K562 (cell line): ENCODE data around the gene EVL. TPM values are rescaled to one million over a fixed set of nuclear protein-coding genes. Genes with fewer than 3 reads are reported as not detected.

ENCODE experiments used
- ATAC-seq: fragments of 200-7000 bp; cut with Tn5 transposase; 3 replicates; pipeline ENCODE4 v1.9.1; 2020; ENCODE audit warnings: moderate library complexity
- BruUV-seq: library from RNA; stranded (reverse); fragments of 400-500 nt; replicated peaks from 2 replicates; lab custom pipeline; 2021; lab: Mats Ljungman, UMichigan
- CTCF ChIA-PET: fragments of 300-600 bp; formaldehyde crosslinking; extraction: SDS; loops from one replicate; lab custom pipeline; 2021; ENCODE audit warnings: low intra/inter-chr PET ratio; lab: Yijun Ruan, JAX
- POLR2A ChIA-PET: fragments of 300-600, 350-650 bp; sonication (Branson Sonifier 250); formaldehyde crosslinking; extraction: SDS; loops from one replicate; lab custom pipeline; 2021; ENCODE audit warnings: antibody characterized with exemption, inconsistent platforms; lab: Yijun Ruan, JAX
- DNase-seq, 4 experiments: peaks; one replicate each; pipeline versions ENCODE4 v3.0.0 to v3.0.0-alpha.2; 2011 to 2018; ENCODE audit warnings: low spot score in 3 of 4, mixed read lengths in 3 of 4; ENCODE audit errors: extremely low read depth in 1 of 4
- FAIRE-seq: peaks from 2 replicates; lab custom pipeline; 2011; peaks lifted over from hg19 to GRCh38; lab: Jason Lieb, UNC
- H2AFZ ChIP-seq: 2 replicates; pipeline ENCODE4 v1.6.0; 2011; ENCODE audit warnings: low read depth, low read length, control low read depth, inconsistent platforms
- H3K27ac ChIP-seq: fragments of 200-600 bp; 3 replicates; pipeline ENCODE4 v1.8.0; 2011; ENCODE audit warnings: low read depth, mild to moderate bottlenecking, control low read depth, inconsistent platforms, low read length, moderate library complexity, mixed read lengths; ENCODE audit errors: extremely low read depth
- H3K27me3 ChIP-seq, 2 experiments: fragments of 300-600 bp in 1 of 2; 2 replicates in 1 of 2; 3 replicates in 1 of 2; pipeline versions ENCODE4 v1.6.0 to v1.8.0; 2011; ENCODE audit warnings: inconsistent platforms in 2 of 2, low read length in 2 of 2, mild to moderate bottlenecking in 1 of 2, mixed read lengths in 1 of 2, moderate library complexity in 1 of 2; ENCODE audit not compliant: control insufficient read depth in 2 of 2, insufficient read depth in 2 of 2
- H3K36me3 ChIP-seq: fragments of 300-600 bp; 3 replicates; pipeline ENCODE4 v1.8.0; 2011; ENCODE audit warnings: mild to moderate bottlenecking, low read length, inconsistent platforms; ENCODE audit not compliant: control insufficient read depth, insufficient read depth
- H3K4me1 ChIP-seq, 2 experiments: fragments of 200-600 bp in 1 of 2; replicated peaks in 1 of 2; 2 replicates in 1 of 2; 3 replicates in 1 of 2; pipeline versions ENCODE4 v1.5.1 to v1.8.0; 2011; ENCODE audit warnings: inconsistent platforms in 2 of 2, low read length in 2 of 2, mild to moderate bottlenecking in 1 of 2, mixed read lengths in 1 of 2, moderate library complexity in 1 of 2; ENCODE audit not compliant: control insufficient read depth in 2 of 2, insufficient read depth in 2 of 2
- H3K4me2 ChIP-seq: 2 replicates; pipeline ENCODE4 v1.6.1; 2011; ENCODE audit warnings: low read length, control low read depth, inconsistent platforms, mixed read lengths; ENCODE audit not compliant: insufficient read depth
- H3K4me3 ChIP-seq: fragments of 200-600 bp; sonication (generic), shearing (Covaris generic); 2 replicates; pipeline ENCODE4 v1.5.1; 2016; ENCODE audit warnings: control low read depth, inconsistent platforms
- H3K79me2 ChIP-seq: fragments of 200-600 bp; 3 replicates; pipeline ENCODE4 v1.8.0; 2011; ENCODE audit warnings: low read length, inconsistent platforms; ENCODE audit not compliant: control insufficient read depth, insufficient read depth
- H3K9ac ChIP-seq, 2 experiments: 2 replicates each; pipeline versions ENCODE4 v1.6.0 to v1.6.1; 2011; ENCODE audit warnings: low read depth in 2 of 2, low read length in 2 of 2, control low read depth in 1 of 2, inconsistent platforms in 1 of 2, mild to moderate bottlenecking in 1 of 2, mixed read lengths in 1 of 2; ENCODE audit not compliant: insufficient read depth in 1 of 2
- H3K9me1 ChIP-seq: one replicate; pipeline ENCODE4 v1.6.0; 2011; ENCODE audit warnings: inconsistent platforms, mild to moderate bottlenecking, low read length, moderate library complexity; ENCODE audit not compliant: control insufficient read depth, insufficient read depth
- H3K9me3 ChIP-seq: replicated peaks from 2 replicates; pipeline ENCODE4 v1.5.1; 2011; ENCODE audit warnings: low read depth, low read length, inconsistent platforms; ENCODE audit not compliant: control insufficient read depth, insufficient read depth
- H4K20me1 ChIP-seq: replicated peaks from 2 replicates; pipeline ENCODE4 v1.6.1; 2011; ENCODE audit warnings: low read length, inconsistent platforms, mixed read lengths; ENCODE audit not compliant: control insufficient read depth, insufficient read depth
- ADNP ChIP-seq: fragments of 200-800 bp; sonication (Bioruptor generic); IDR thresholded peaks from 2 replicates; pipeline ENCODE4 v1.6.1; 2016; ENCODE audit warnings: missing genetic modification characterization, missing compliant biosample characterization
- CREB3 ChIP-seq: fragments of 450-650 bp; conservative IDR thresholded peaks from 2 replicates; pipeline ENCODE4 v1.6.1; 2016; ENCODE audit warnings: missing genetic modification characterization, low read depth, mild to moderate bottlenecking, missing compliant biosample characterization, moderate library complexity
- SRSF9 ChIP-seq: fragments of 200-400 bp; formaldehyde crosslinking; IDR thresholded peaks from 2 replicates; pipeline ENCODE4 v1.6.1; 2017; ENCODE audit warnings: low read depth, low read length, borderline replicate concordance
- ZNF146 ChIP-seq: IDR thresholded peaks from one replicate; pipeline ENCODE4 v1.6.1; 2018; ENCODE audit warnings: missing compliant biosample characterization; ENCODE audit not compliant: unreplicated experiment
- ZNF436 ChIP-seq: fragments of 250-450, 450-650 bp; sonication (Bioruptor Pico); formaldehyde crosslinking; IDR thresholded peaks from 2 replicates; pipeline ENCODE4 v1.7.0; 2020; ENCODE audit warnings: mild to moderate bottlenecking
- WGBS: fragments of 100-300 bp; shearing (Covaris generic); methylation state at CpG from one replicate; pipeline ENCODE4 v1.1.6; 2016; ENCODE audit warnings: low coverage, mixed read lengths; ENCODE audit not compliant: insufficient coverage; ENCODE audit errors: missing lambda C conversion rate; 5-methylcytosine and 5-hydroxymethylcytosine counted together
- in situ Hi-C: fragments of 300-500 bp; cut with MboI; formaldehyde crosslinking; loops from 4 replicates; pipeline ENCODE4 v1.15.0; 2018; ENCODE audit warnings: inconsistent platforms, mixed read lengths
- intact Hi-C: fragments of 100-400 bp; cut with micrococcal nuclease; formaldehyde crosslinking; loops from 2 replicates; pipeline ENCODE4 v1.14.2; 2022
- polyA plus RNA-seq, 8 experiments: library from polyadenylated mRNA; depleted of rRNA in 4 of 8; stranded (reverse) in 5 of 8; unstranded in 3 of 8; fragments of >200 nt; fragmentation: Nextera tagmentation in 2 of 8; fragmentation: Illumina TruSeq in 1 of 8; extraction: Ambion mirVana in 2 of 8; extraction: Trizol in 1 of 8; gene quantifications; 2 replicates each; pipeline versions ENCODE4 v1.2.1 to v1.2.3, GENCODE V29; 2011 to 2014; ENCODE audit warnings: inconsistent platforms in 1 of 8, missing spikeins in 1 of 8
- total RNA-seq, 7 experiments: library from RNA; depleted of rRNA in 6 of 7; stranded (reverse); fragments of >200 nt in 6 of 7; fragmentation: Illumina TruSeq in 2 of 7; extraction: Trizol in 2 of 7; gene quantifications; 2 replicates each; pipeline versions ENCODE4 v1.2.1 to v1.2.3, GENCODE V29; 2011 to 2021; ENCODE audit warnings: low replicate concordance in 1 of 7

The EVL gene
- total and polyA plus RNA-seq, 9 of the 15 experiments (the other 6 are each of a cell fraction or from before 2014, with no cell fraction given), result 2.9 to 43.4 (median 23.9) TPM

DNA sequence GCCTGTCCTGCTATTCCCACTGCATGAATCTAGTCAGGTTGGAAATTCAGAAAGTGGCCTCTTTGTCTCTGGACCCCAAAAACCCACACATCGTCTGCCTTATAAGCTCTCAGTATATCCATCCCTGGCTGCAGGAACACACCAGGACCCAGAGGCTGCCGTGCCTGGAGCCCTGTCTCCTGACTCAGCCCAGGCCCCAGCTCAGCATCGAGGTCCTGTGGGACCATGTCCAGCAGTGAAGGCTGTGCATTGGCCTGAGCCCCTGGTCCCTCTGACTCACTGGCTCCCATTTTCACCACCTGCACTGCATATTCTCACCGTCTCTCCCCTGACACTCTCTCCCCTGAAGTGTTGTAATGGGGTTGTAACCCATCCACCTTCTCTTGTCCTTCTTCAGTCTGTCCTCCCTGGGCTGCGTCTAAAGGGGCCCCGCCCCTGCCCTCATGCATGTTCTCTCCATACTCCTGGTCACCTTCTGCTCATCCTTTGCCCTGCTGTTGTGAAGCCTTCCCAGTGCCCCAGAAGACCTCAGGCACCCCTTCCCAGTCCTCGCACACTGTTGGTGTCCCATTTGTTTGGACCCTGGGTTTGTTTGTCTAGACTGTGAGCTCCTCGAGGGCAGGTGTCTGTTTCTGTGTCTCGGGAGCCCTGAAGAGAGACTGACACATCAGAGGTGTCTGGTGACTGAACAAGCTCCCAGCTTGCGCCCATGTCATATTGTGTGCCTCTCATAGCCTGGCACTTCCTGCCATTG, 43.8 kb downstream of the EVL start:
- intact Hi-C loops, result loop anchor here (1.0 kb wide), 3 partner anchors 33 to 127 kb away; no protein-coding TSS in a partner anchor
- FAIRE-seq, result no peak
- 82% methylated on average over 10 of the region's 10 CpGs for WGBS

DNA sequence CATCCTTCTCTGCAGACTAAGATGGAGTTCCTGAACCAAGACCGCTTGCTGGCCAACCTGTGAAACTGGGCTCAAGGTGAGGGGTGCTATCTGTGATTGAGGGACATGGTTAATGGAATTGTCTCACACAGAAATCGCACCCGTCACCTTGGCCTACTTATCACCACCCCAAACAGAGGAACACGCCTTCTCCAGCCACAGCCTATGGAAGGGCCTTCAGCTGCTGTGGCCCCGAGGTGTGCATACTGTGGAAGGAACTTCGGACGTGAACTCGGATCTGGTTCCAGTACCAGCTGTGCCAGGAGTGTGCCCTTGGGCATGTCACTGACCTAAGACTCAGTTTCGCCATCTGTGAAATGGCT, 44.4 kb downstream of the EVL start:
- H3K4me2 ChIP-seq, result no peak overlapping the region
- no peak for TF ChIP-seq SRSF9
- no peak for TF ChIP-seq CREB3 (tag)
- no TSS peak for BruUV-seq
- no peak for ATAC-seq
- no peak overlapping the region for H2AFZ ChIP-seq
- WGBS, result 81% methylated on average over 7 of the region's 9 CpGs
- no peak overlapping the region for H3K27ac ChIP-seq
- no peak for DNase-seq
- in situ Hi-C loops, result no loop called here
- peaks cover 2% of the 10 kb centered on the region; the same call in 2 of the 3 replicates for H3K79me2 ChIP-seq
- intact Hi-C loops, result no loop called here
- H3K9ac ChIP-seq, result no peak overlapping the region
- no peaks in the 10 kb centered on the region; the same call in 1 of the 2 replicates for H4K20me1 ChIP-seq
- no peaks in the 10 kb centered on the region for H3K9me1 ChIP-seq
- POLR2A ChIA-PET, result interaction anchor here (0.6 kb wide), 1 partner anchor 72 kb away, joined by 3 read pairs; no protein-coding TSS in a partner anchor
- CTCF ChIA-PET, result interaction anchor here (0.9 to 2.3 kb wide), 3 partner anchors 30 to 127 kb away, joined by 4 to 15 read pairs (median 10); no protein-coding TSS in a partner anchor
- no peak for FAIRE-seq
- no peaks in the 10 kb centered on the region for H3K9me3 ChIP-seq
- H3K4me1 ChIP-seq, result peaks cover 18 to 19% of the 10 kb centered on the region in 2 experiments; a peak in 4 of 5 replicates
- peaks cover 3% of the 10 kb centered on the region; the same call in 1 of the 3 replicates for H3K36me3 ChIP-seq
- no peaks in the 10 kb centered on the region for H3K27me3 ChIP-seq
- no peak overlapping the region for H3K4me3 ChIP-seq

More for the DNA sequence above, 43.8 kb downstream of the EVL start:
- ChIA-PET POLR2A (interaction anchor here (0.7 to 1.3 kb wide), 3 partner anchors 9 to 136 kb away, joined by 3 to 4 read pairs (median 4); no protein-coding TSS in a partner anchor), CTCF (interaction anchor here (0.9 to 2.3 kb wide), 5 partner anchors 30 to 126 kb away, joined by 4 to 15 read pairs (median 7); no protein-coding TSS in a partner anchor)
- TF ChIP-seq ADNP (tag) (no peak), ZNF436 (CRISPR knock-in tag) (no peak), ZNF146 (no peak)
- TF ChIP-seq, all 486 proteins: peak for 0
- no TSS peak for BruUV-seq
- peaks cover 18 to 19% of the 10 kb centered on the region in 2 experiments; a peak in 4 of 5 replicates for H3K4me1 ChIP-seq
- H3K27ac ChIP-seq, result no peak overlapping the region
- peaks cover 2% of the 10 kb centered on the region; the same call in 2 of the 3 replicates for H3K79me2 ChIP-seq
- H3K4me2 ChIP-seq, result no peak overlapping the region
- no peak overlapping the region for H2AFZ ChIP-seq
- DNase-seq, result no peak
- no peaks in the 10 kb centered on the region for H3K9me1 ChIP-seq
- in situ Hi-C loops, result no loop called here
- no peak for ATAC-seq
- H3K36me3 ChIP-seq, result peaks cover 3% of the 10 kb centered on the region; the same call in 1 of the 3 replicates
- 0 out of 4 replicates have a peak overlapping the region, but pooled peaks of 1 of the 2 experiments have one; percentile 69 for H3K9ac ChIP-seq
- no peaks in the 10 kb centered on the region for H3K9me3 ChIP-seq
- H3K27me3 ChIP-seq, result no peaks in the 10 kb centered on the region
- H3K4me3 ChIP-seq, result no peak overlapping the region
- no peaks in the 10 kb centered on the region; the same call in 1 of the 2 replicates for H4K20me1 ChIP-seq
